GM18507 (cell line): ENCODE results near the gene VSNL1.

Experiments
- DNase-seq: peaks from one replicate; pipeline ENCODE4 v3.0.0; 2011; ENCODE audit warnings: low read depth; ENCODE audit not compliant: insufficient read length; ENCODE audit errors: extremely low spot score
- FAIRE-seq: peaks from 2 replicates; lab custom pipeline; 2011; peaks lifted over from hg19 to GRCh38; lab: Jason Lieb, UNC

The VSNL1 gene

DNA sequence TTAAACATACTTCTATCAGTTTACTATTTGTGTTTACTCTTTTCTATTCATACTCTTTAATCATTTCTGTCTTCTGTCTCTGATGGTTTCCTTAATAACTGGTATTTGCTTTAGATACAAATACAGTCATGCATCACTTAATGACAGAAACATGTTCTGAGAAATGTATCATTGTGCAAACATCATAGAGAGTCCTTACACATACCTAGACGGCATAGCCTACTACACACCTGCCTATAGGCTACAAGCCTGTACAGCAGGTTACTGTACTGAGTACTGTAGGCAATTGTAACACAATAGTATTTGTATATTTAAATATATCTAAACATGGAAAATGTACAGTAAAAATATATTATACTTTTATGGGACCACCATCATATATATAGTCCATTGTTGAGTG is 36.3 kb downstream of the VSNL1 start:
- no peak for FAIRE-seq
- no peak for DNase-seq

DNA sequence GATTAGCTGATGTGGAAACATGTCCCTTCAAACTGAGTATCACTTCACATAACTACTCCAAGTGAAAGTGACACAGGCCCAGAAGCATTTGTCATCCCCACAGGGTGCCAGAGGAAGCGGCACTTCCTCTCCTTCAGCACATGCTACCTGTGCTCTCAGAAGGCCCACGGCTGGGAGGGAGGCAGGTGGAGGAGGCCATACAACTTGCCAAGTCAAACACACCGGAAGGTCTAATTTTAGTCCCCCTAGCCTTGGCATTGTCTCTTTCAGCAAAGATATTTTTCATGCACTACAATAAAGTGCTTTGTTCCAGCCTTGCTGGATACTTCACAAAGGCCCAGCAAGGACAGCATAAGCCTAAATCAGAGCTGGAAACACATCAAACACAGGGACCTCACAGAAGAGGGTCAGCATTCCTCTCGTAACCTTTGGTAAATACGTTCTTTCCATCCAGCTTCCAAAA is 38.0 kb downstream of the VSNL1 start:
- DNase-seq (peak; percentile 4), FAIRE-seq (peak; percentile 85)

GRCh38 chr2:17579605-17580318 is 39.3 kb downstream of the VSNL1 start:
- FAIRE-seq (no peak), DNase-seq (no peak)

GRCh38 chr2:17580319-17580715 is 39.8 kb downstream of the VSNL1 start:
- peak; percentile 70 for FAIRE-seq
- DNase-seq: no peak

DNA sequence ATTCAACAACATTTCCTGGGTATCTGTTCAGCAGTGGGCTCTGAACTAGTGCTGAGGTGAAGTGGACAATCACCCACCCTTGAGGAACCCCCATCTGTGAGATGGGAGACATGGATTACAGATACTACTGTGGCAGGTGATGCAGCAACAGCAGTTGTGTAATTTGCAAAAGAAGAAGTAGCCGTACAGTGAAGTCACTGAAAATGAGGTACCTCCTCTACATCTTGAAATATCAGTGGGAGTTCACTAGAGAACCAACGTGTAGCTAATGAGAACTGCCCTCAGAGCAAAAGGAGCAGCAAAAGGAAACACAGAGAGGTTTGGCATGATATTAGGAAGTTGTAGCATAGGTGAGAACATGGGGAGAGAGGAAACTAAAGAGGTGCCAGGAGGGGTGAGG is 41.3 kb downstream of the VSNL1 start:
- FAIRE-seq: no peak
- DNase-seq: no peak

DNA sequence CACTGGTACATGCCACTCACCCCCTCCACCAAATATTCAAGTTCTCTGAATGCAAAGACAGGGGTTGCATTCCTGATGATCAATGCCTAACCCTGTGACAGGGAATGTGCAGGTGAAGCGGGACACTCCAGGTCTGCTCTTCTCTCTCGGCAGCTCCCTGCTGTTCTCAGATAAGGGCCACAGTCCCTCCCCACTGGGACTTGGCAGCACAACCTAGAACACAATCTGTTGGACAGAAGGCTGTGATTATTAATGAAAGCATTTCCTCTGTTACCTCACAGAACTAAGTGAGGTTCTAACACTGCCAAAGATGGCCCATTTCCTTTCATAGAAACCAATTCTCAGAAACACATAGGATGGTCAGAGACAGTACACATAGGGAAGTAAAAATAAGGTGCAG is 42.7 kb downstream of the VSNL1 start:
- DNase-seq (no peak), FAIRE-seq (no peak)

GRCh38 chr2:17583646-17584045 is 43.1 kb downstream of the VSNL1 start:
- DNase-seq: no peak
- no peak for FAIRE-seq

- no peak for DNase-seq
- FAIRE-seq: no peak
These were observed 44.2 kb downstream of the VSNL1 start for GRCh38 chr2:17584689-17585088.

DNA sequence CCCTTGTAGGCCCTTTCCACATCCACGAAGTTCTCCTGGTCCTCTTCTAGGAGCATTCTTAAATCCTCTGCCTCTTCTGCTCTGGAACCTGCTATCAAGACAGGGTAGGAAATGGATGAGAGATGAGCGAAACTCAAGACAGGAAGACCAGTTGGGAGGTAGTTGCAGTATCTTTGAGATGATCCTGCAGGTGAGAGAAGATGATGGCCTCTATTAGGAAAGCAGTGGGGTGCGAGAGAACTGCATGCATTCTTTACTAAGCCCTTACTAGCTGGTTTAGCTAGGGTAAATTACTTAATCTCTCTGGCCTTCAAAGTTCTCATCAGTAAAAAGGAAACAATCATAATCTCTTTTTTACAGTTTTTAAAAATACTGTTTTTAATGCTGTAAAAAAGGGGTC is 47.0 kb downstream of the VSNL1 start:
- DNase-seq: no peak
- FAIRE-seq: no peak

DNA sequence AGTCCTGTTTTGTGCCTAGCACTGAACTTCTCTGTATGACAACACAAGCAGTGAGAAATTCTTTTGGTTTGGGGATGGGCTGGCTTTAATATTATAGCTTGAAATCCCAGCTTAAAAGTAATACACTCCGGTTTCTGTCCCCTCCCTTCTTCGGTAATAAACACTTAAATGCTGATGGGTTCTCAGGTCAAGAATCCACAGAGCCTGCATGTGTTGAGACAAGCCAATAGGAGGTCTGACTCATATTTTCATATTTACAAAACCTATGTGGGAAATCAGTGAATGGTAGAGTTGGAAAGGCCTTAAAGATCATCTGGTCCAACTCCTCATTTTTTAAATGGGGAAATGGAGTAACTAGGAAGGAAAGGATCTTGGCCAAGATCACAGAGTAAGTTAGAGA is 47.5 kb downstream of the VSNL1 start:
- no peak for FAIRE-seq
- DNase-seq: no peak

DNA sequence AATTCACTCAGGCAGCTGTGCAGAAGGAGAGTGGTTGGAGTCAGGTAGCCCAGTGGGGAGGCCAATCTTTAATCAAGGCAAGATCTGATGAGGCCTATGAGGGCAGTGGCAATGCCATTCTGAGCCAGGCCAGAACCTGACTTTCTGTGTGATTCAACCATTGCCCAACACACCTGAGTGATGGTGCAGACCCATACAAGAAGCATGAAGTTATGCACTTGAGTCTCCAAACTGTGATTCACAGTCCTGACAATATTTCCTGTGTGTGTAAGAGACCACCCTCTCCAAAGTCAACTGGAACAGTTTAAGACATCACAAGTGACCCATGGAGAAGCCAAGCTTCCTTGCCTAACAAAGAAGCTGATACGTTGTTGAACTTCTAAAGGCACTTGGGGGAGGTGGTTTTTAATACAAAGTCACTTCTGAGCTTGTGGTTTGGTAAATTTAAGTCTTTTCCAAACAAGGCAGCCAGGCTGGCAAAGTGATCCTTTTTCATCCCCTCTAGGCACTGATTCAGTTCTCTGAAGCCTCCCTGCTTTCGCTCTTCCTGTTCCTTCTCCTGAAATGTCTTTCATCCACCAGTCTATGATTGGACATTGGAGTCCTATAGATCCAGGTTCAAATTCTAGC is 49.0 kb downstream of the VSNL1 start:
- no peak for DNase-seq
- no peak for FAIRE-seq

GRCh38 chr2:17590342-17590911 is 49.9 kb downstream of the VSNL1 start:
- FAIRE-seq: no peak

GRCh38 chr2:17591846-17592245 is 51.4 kb downstream of the VSNL1 start:
- DNase-seq: no peak
- FAIRE-seq: no peak

More at GRCh38 chr2:17590342-17590911, 49.9 kb downstream of the VSNL1 start:
- no peak for DNase-seq

GRCh38 chr2:17592731-17593409 is 52.4 kb downstream of the VSNL1 start:
- DNase-seq: no peak
- no peak for FAIRE-seq

DNA sequence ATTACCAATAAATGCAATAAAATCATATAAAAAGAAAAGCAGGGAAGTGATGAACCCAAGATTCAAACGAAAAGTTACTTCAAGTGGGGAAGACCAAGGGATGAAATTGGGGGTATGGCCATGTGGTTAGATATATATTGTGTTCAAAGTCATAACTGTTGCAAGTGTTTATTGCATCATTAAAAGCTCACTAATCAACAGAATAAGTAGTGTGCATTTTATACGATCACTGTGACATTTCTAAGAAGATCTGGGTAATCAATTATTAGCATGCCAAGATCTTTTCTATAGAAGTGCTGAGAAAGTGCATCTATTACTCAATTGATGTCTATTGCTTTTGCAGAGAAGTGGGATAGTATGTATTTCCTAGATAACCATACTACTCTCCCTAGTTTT is 52.9 kb downstream of the VSNL1 start:
- FAIRE-seq: no peak
- no peak for DNase-seq

GRCh38 chr2:17593841-17594491 is 53.5 kb downstream of the VSNL1 start:
- DNase-seq (no peak), FAIRE-seq (no peak)

- FAIRE-seq: no peak
- DNase-seq: no peak
These were observed 54.3 kb downstream of the VSNL1 start for GRCh38 chr2:17594533-17595401.

GRCh38 chr2:17599617-17600016 is 59.1 kb downstream of the VSNL1 start:
- no peak for FAIRE-seq
- no peak for DNase-seq

GRCh38 chr2:17600556-17601204 is 60.2 kb downstream of the VSNL1 start:
- no peak for DNase-seq
- no peak for FAIRE-seq
